Endothelial cell of umbilical vein (primary cell): Measurements from ENCODE around the gene ZNF768. TPM values are rescaled to one million over a fixed set of nuclear protein-coding genes. Genes with fewer than 3 reads are reported as not detected.

Experiments used
- BruUV-seq: library from RNA; stranded (reverse); fragments of 400-500 nt; replicated peaks from 2 replicates; lab custom pipeline; 2021; lab: Mats Ljungman, UMichigan
- CTCF ChIA-PET: fragments of 300-600, 350-600 bp; sonication (Branson Sonifier 250); formaldehyde crosslinking; loops from one replicate; lab custom pipeline; 2021; ENCODE audit warnings: antibody characterized with exemption, inconsistent platforms; lab: Charles Lee
- POLR2A ChIA-PET: fragments of 300-600, 350-600 bp; sonication (Branson Sonifier 250); formaldehyde crosslinking; loops from one replicate; lab custom pipeline; 2021; ENCODE audit warnings: antibody characterized with exemption, inconsistent platforms; lab: Charles Lee
- DNase-seq: peaks from one replicate; pipeline ENCODE4 v3.0.0-alpha.2; 2011; ENCODE audit warnings: low read depth, low spot score
- FAIRE-seq: peaks from 2 replicates; lab custom pipeline; 2011; peaks lifted over from hg19 to GRCh38; lab: Jason Lieb, UNC
- H2AFZ ChIP-seq: 2 replicates; pipeline ENCODE4 v1.6.0; 2012; ENCODE audit warnings: low read depth, low read length, control low read depth, inconsistent platforms
- H3K27ac ChIP-seq: 2 replicates; pipeline ENCODE4 v1.5.1; 2011; ENCODE audit warnings: low read depth, mild to moderate bottlenecking, control low read depth, low read length, moderate library complexity; ENCODE audit not compliant: insufficient read depth
- H3K27me3 ChIP-seq, 2 experiments: 2 replicates each; pipeline versions ENCODE4 v1.6.0 to v1.6.1; 2011; ENCODE audit warnings: low read length in 2 of 2, mixed read lengths in 1 of 2; ENCODE audit not compliant: control insufficient read depth in 2 of 2, insufficient read depth in 2 of 2
- H3K36me3 ChIP-seq, 2 experiments: 2 replicates in 1 of 2; 3 replicates in 1 of 2; pipeline ENCODE4 v1.5.1; 2011; ENCODE audit warnings: low read length in 2 of 2, mild to moderate bottlenecking in 1 of 2, moderate library complexity in 1 of 2; ENCODE audit not compliant: control insufficient read depth in 2 of 2, insufficient read depth in 2 of 2; ENCODE audit errors: extremely low read depth in 1 of 2
- H3K4me1 ChIP-seq: 3 replicates; pipeline ENCODE4 v1.5.1; 2011; ENCODE audit warnings: mild to moderate bottlenecking, low read length; ENCODE audit not compliant: control insufficient read depth, insufficient read depth; ENCODE audit errors: extremely low read depth
- H3K4me2 ChIP-seq: 2 replicates; pipeline ENCODE4 v1.6.1; 2011; ENCODE audit warnings: low read length, control low read depth, mixed read lengths; ENCODE audit not compliant: insufficient read depth
- H3K4me3 ChIP-seq, 3 experiments: fragments of 200-600 bp in 1 of 3; sonication (generic), shearing (Covaris generic) in 1 of 3; replicated peaks in 1 of 3; 2 replicates each; pipeline ENCODE4 v1.5.1; 2011 to 2016; ENCODE audit warnings: control low read depth in 3 of 3, low read length in 3 of 3, mild to moderate bottlenecking in 2 of 3, inconsistent platforms in 1 of 3, low read depth in 1 of 3, moderate library complexity in 1 of 3; ENCODE audit not compliant: insufficient read depth in 1 of 3
- H3K79me2 ChIP-seq: 2 replicates; pipeline ENCODE4 v1.6.0; 2012; ENCODE audit warnings: low read length, inconsistent platforms; ENCODE audit not compliant: control insufficient read depth, insufficient read depth
- H3K9ac ChIP-seq: replicated peaks from 2 replicates; pipeline ENCODE3; 2011; ENCODE audit warnings: low read length, control low read depth; ENCODE audit not compliant: insufficient read depth; ENCODE audit errors: extremely low read depth
- H3K9me1 ChIP-seq: replicated peaks from 3 replicates; pipeline ENCODE4 v1.6.0; 2011; ENCODE audit warnings: mild to moderate bottlenecking, low read length; ENCODE audit not compliant: control insufficient read depth, insufficient read depth; ENCODE audit errors: extremely low read depth
- H3K9me3 ChIP-seq: replicated peaks from 2 replicates; pipeline ENCODE4 v1.5.1; 2012; ENCODE audit warnings: low read length, inconsistent platforms; ENCODE audit not compliant: control insufficient read depth, insufficient read depth
- H4K20me1 ChIP-seq: replicated peaks from 2 replicates; pipeline ENCODE3; 2011; ENCODE audit warnings: mild to moderate bottlenecking, low read length; ENCODE audit not compliant: control insufficient read depth, insufficient read depth; ENCODE audit errors: extremely low read depth
- EZH2 ChIP-seq: IDR thresholded peaks from 2 replicates; pipeline ENCODE4 v1.6.1; 2012; ENCODE audit warnings: borderline replicate concordance, low read depth, mild to moderate bottlenecking, moderate library complexity, low read length, inconsistent platforms; ENCODE audit not compliant: severe bottlenecking
- FOS ChIP-seq: IDR thresholded peaks from 2 replicates; pipeline ENCODE4 v1.6.1; 2011; ENCODE audit warnings: mild to moderate bottlenecking, low read length, moderate library complexity, borderline replicate concordance; ENCODE audit not compliant: insufficient read depth
- GATA2 ChIP-seq: IDR thresholded peaks from 2 replicates; pipeline ENCODE4 v1.7.0; 2011; ENCODE audit warnings: low read depth, mild to moderate bottlenecking, moderate library complexity, mixed read lengths, low read length; ENCODE audit not compliant: insufficient read length, insufficient read depth
- JUN ChIP-seq: IDR thresholded peaks from 2 replicates; pipeline ENCODE4 v1.6.1; 2011; ENCODE audit warnings: borderline replicate concordance, low read depth; ENCODE audit not compliant: insufficient read length, insufficient read depth
- MYC ChIP-seq: IDR thresholded peaks from one replicate; pipeline ENCODE4 v1.6.1; 2011; ENCODE audit warnings: mild to moderate bottlenecking, low read depth, low read length
- POLR2A ChIP-seq: IDR thresholded peaks from 2 replicates; pipeline ENCODE4 v1.6.1; 2012; ENCODE audit warnings: low read depth, mild to moderate bottlenecking, control low read depth, low read length
- POLR2AphosphoS5 ChIP-seq: IDR thresholded peaks from 2 replicates; pipeline ENCODE4 v1.6.1; 2012; ENCODE audit warnings: low read depth, mild to moderate bottlenecking, control low read depth, low read length, moderate library complexity; ENCODE audit not compliant: insufficient read depth
- dilution Hi-C: fragments of 300-500 bp; cut with MboI; formaldehyde crosslinking; loops from one replicate; pipeline ENCODE4 v1.15.0; 2019; ENCODE audit warnings: low sequenced_read_pairs; ENCODE audit not compliant: extremely low pct_ligation_motif_present
- intact Hi-C: fragments of 100-400 bp; cut with micrococcal nuclease; formaldehyde crosslinking; loops from one replicate; pipeline ENCODE4 v1.10.0; 2022
- polyA plus RNA-seq, 4 experiments: library from polyadenylated mRNA; depleted of rRNA in 3 of 4; stranded (reverse) in 3 of 4; unstranded in 1 of 4; fragments of >200 nt; gene quantifications; 2 replicates each; pipeline versions ENCODE4 v1.2.1 to v1.2.3, GENCODE V29; 2011 to 2012; ENCODE audit warnings: missing spikeins in 1 of 4
- total RNA-seq: library from RNA; stranded (reverse); gene quantifications from 2 replicates; pipeline ENCODE4 v1.2.3, GENCODE V29; 2021
- TF ChIP-seq, protein P1 (sequence below), 2 donors: IDR thresholded peaks; 1 replicate in 1 of 2; 2 replicates in 1 of 2; pipeline ENCODE4 v1.5.1; 2011; ENCODE audit warnings: low read length in 2 of 2, mild to moderate bottlenecking in 2 of 2, moderate library complexity in 2 of 2, control low read depth in 1 of 2, inconsistent platforms in 1 of 2, low read depth in 1 of 2; ENCODE audit not compliant: insufficient read depth in 1 of 2; ENCODE audit errors: extremely low read depth in 1 of 2
- TF ChIP-seq, protein P2 (sequence below): IDR thresholded peaks from 2 replicates; pipeline ENCODE4 v1.6.1; 2011; ENCODE audit not compliant: insufficient read depth, insufficient read length

ZNF768 gene
- total and polyA plus RNA-seq, 2 donors (not counting 3 experiments of a cell fraction or from before 2014, with no cell fraction given) = 24.2 to 24.7 TPM

DNA sequence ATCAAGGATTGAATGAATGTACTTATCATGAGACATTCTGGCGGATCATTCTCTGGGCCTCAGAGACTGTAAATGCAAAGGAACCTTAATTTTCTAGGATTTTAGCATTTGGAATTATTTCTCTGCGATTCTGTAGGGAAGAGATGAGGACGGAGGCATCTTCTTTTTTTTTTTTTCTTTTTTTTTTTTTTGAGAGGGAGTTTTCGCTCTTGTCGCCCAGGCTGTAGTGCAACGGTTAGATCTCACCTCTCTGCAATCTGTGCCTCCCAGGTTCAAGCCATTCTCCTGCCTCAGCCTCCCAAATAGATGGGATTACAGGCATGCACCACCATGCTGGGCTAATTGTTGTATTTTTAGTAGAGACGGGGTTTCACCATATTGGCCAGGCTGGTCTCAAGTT is 51.7 kb downstream of the ZNF768 start:
- DNase-seq (no peak), FAIRE-seq (no peak)
- Histone ChIP-seq H3K4me2 (no peak overlapping the region), H3K4me3 (no peak overlapping the region), H4K20me1 (no peaks in the 10 kb centered on the region), H2AFZ (no peak overlapping the region), H3K27me3 (peaks cover 24 to 28% of the 10 kb centered on the region in 2 experiments), H3K9me3 (no peaks in the 10 kb centered on the region), H3K9ac (no peak overlapping the region), H3K4me1 (no peaks in the 10 kb centered on the region), H3K79me2 (no peaks in the 10 kb centered on the region), H3K9me1 (no peaks in the 10 kb centered on the region), H3K27ac (no peak overlapping the region), H3K36me3 (no peaks in the 10 kb centered on the region)
- TF ChIP-seq FOS = no peak
- TF ChIP-seq, protein P1, sequence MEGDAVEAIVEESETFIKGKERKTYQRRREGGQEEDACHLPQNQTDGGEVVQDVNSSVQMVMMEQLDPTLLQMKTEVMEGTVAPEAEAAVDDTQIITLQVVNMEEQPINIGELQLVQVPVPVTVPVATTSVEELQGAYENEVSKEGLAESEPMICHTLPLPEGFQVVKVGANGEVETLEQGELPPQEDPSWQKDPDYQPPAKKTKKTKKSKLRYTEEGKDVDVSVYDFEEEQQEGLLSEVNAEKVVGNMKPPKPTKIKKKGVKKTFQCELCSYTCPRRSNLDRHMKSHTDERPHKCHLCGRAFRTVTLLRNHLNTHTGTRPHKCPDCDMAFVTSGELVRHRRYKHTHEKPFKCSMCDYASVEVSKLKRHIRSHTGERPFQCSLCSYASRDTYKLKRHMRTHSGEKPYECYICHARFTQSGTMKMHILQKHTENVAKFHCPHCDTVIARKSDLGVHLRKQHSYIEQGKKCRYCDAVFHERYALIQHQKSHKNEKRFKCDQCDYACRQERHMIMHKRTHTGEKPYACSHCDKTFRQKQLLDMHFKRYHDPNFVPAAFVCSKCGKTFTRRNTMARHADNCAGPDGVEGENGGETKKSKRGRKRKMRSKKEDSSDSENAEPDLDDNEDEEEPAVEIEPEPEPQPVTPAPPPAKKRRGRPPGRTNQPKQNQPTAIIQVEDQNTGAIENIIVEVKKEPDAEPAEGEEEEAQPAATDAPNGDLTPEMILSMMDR (IDR thresholded peaks at IDR 0.05; ENCODE audit: extremely low read depth in 1 of 2, insufficient read depth in 1 of 2, low read depth in 1 of 2, low read length in 2 of 2) = no peak
- TF ChIP-seq EZH2 = no peak
- no peak for TF ChIP-seq MYC
- no peak for TF ChIP-seq GATA2
- no peak for TF ChIP-seq JUN
- TF ChIP-seq POLR2AphosphoS5 = no peak
- no peak for TF ChIP-seq POLR2A
- TF ChIP-seq, protein P2, sequence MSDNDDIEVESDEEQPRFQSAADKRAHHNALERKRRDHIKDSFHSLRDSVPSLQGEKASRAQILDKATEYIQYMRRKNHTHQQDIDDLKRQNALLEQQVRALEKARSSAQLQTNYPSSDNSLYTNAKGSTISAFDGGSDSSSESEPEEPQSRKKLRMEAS = no peak
- dilution Hi-C loops (no loop called here), intact Hi-C loops (no loop called here)
- ChIA-PET POLR2A (interaction anchor here (0.6 kb wide), 1 partner anchor 166 kb away, joined by 3 read pairs; no protein-coding TSS in a partner anchor), CTCF (interaction anchor here (1.5 kb wide), 1 partner anchor 17 kb away, joined by 5 read pairs; no protein-coding TSS in a partner anchor)
- no TSS peak for BruUV-seq
